ENCODE results near the gene TMC7.

Gene TMC7

DNA sequence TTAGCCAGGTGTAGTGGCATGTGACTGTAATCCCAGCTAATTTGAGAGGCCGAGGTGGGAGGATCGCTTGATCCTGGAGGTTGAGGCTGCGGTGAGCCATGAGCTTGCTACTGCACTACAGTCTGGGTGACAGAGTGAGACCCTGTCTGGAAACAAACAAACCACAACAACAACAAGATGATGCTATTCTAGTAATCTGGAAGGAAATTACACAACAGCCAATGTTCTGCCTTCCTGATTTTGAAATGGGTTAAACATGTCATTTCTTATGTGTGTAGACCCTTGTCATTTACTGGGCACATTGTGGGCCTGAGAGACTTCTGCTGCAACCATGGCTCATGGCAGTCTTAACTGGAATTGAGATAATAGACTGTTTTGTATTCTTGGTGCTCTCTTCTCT, 89.6 kb downstream of the TMC7 start:
- intact Hi-C loops (cut with DNase I; ENCODE audit: low total_unique reads): no loop called here
- TF ChIP-seq, protein P1, sequence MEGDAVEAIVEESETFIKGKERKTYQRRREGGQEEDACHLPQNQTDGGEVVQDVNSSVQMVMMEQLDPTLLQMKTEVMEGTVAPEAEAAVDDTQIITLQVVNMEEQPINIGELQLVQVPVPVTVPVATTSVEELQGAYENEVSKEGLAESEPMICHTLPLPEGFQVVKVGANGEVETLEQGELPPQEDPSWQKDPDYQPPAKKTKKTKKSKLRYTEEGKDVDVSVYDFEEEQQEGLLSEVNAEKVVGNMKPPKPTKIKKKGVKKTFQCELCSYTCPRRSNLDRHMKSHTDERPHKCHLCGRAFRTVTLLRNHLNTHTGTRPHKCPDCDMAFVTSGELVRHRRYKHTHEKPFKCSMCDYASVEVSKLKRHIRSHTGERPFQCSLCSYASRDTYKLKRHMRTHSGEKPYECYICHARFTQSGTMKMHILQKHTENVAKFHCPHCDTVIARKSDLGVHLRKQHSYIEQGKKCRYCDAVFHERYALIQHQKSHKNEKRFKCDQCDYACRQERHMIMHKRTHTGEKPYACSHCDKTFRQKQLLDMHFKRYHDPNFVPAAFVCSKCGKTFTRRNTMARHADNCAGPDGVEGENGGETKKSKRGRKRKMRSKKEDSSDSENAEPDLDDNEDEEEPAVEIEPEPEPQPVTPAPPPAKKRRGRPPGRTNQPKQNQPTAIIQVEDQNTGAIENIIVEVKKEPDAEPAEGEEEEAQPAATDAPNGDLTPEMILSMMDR (IDR thresholded peaks at IDR 0.05): no peak
- no peak overlapping the region for H3K27ac ChIP-seq

DNA sequence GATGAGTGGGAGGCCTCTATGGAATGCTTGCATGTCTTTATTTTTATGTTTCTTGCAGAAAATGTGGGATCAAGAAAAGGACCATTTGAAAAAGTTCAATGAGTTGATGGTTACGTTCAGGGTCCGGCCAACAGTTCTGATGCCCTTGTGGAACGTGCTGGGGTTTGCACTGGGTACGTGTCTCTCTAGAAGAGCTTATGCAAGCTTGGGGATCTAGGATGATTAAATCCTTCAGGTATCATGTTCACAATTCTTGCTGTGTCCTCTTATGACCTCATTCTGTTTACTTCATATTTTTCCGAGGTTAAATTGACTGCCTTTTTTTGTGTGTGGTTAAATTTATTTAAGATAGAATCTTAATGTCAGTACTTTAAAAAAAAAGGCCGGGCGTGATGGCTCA, 90.1 kb downstream of the TMC7 start:
- Histone ChIP-seq H3K36me3 (peaks cover 28 to 75% (median 58%) of the 10 kb centered on the region in 3 donors), H3K27ac (no peak overlapping the region), H3K4me1 (peaks cover 0 to 10% (median 7%) of the 10 kb centered on the region in 4 donors), H3K4me3 (no peak overlapping the region), H3K9me3 (no peaks in the 10 kb centered on the region), H3K27me3 (no peaks in the 10 kb centered on the region)
- TF ChIP-seq, protein P1 (IDR thresholded peaks at IDR 0.05): no peak
- no peak for DNase-seq
- intact Hi-C loops (cut with DNase I; ENCODE audit: low total_unique reads): no loop called here

More for the DNA sequence above, 89.6 kb downstream of the TMC7 start:
- no peak overlapping the region for H3K4me3 ChIP-seq
- H3K4me1 ChIP-seq: peaks cover 0 to 15% (median 10%) of the 10 kb centered on the region in 4 donors
- DNase-seq: no peak
- no peaks in the 10 kb centered on the region for H3K9me3 ChIP-seq
- peaks cover 23 to 70% (median 53%) of the 10 kb centered on the region in 3 donors for H3K36me3 ChIP-seq
- no peaks in the 10 kb centered on the region for H3K27me3 ChIP-seq

DNA sequence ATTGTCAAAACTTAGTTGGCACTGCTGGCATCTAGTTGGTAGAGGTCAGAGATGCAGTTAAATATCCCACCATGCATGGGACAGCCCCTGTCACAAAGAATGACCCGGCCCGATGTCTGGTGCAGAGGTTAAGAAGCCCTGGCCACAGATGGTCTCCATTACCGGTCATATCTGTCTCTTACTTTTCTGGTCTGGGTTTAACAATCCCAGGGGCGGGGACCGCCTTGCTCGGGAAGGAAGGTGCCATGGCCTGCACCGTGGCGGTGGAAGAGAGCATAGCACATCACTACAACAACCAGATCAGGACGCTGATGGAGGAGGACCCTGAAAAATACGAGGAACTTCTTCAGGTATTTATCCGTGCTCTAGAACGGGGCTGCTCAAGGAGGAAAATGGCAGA, 91.8 kb downstream of the TMC7 start:
- TF ChIP-seq, protein P1 (IDR thresholded peaks at IDR 0.05): no peak
- H3K4me1 ChIP-seq: no peaks in the 10 kb centered on the region
- peaks cover 38 to 86% (median 60%) of the 10 kb centered on the region in 3 donors for H3K36me3 ChIP-seq
- intact Hi-C loops (cut with DNase I; ENCODE audit: low total_unique reads): no loop called here
- H3K9me3 ChIP-seq: no peaks in the 10 kb centered on the region
- no peaks in the 10 kb centered on the region for H3K27me3 ChIP-seq
- H3K27ac ChIP-seq: no peak overlapping the region
- DNase-seq: no peak
- no peak overlapping the region for H3K4me3 ChIP-seq

DNA sequence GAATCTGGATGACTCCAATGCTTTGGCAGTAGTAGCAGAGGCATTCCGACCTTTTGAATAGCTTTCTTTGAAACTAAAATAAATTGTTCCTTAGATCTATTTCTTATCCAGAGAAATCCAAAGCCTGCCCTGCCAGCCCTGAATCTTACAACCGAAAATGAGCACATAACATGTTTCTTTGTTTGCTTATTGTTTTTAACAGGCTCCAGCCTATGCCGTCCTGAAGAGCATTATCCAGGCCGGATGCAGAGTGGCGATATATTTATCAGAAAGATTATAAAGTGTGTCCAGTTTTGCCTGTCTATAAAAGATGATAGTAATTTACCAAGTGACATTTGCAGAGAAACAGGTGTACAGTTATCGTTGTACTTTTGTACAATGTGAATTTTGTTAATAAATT, 94.1 kb downstream of the TMC7 start:
- TF ChIP-seq, protein P1 (IDR thresholded peaks at IDR 0.05): no peak
- Histone ChIP-seq H3K9me3 (no peaks in the 10 kb centered on the region), H3K27ac (no peak overlapping the region), H3K4me3 (no peak overlapping the region), H3K4me1 (no peaks in the 10 kb centered on the region), H3K27me3 (no peaks in the 10 kb centered on the region), H3K36me3 (peaks cover 38 to 83% (median 54%) of the 10 kb centered on the region in 3 donors)
- intact Hi-C loops (cut with DNase I; ENCODE audit: low total_unique reads): no loop called here
- no peak for DNase-seq

DNA sequence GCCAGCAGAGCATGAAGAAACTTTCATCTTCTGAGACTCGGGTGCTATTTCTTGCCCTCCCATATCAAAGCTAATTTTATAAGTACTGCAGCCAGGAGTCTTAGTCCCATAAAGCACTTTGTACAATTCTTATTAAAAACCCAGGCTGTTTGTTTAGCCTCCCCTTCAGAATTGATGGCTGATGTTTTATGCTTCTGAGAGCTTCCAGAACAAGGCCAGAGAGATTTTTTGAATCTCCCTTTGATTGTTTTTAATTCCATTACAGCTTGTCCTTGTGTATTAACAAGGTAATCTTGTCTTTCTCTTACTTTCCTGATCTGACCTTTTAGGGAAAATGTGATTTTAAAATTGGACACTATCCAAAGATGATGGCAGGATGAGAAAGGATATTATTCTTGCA, 99.9 kb downstream of the TMC7 start:
- TF ChIP-seq, protein P1 (IDR thresholded peaks at IDR 0.05): no peak
- no peak for DNase-seq
- H3K4me1 ChIP-seq: peaks cover 0 to 12% (median 8%) of the 10 kb centered on the region in 4 donors
- H3K4me3 ChIP-seq: no peak overlapping the region
- no peak overlapping the region for H3K27ac ChIP-seq
- intact Hi-C loops (cut with DNase I; ENCODE audit: low total_unique reads): no loop called here
- no peaks in the 10 kb centered on the region for H3K27me3 ChIP-seq
- no peaks in the 10 kb centered on the region for H3K9me3 ChIP-seq
- H3K36me3 ChIP-seq: peaks cover 9 to 27% (median 12%) of the 10 kb centered on the region in 3 donors

DNA sequence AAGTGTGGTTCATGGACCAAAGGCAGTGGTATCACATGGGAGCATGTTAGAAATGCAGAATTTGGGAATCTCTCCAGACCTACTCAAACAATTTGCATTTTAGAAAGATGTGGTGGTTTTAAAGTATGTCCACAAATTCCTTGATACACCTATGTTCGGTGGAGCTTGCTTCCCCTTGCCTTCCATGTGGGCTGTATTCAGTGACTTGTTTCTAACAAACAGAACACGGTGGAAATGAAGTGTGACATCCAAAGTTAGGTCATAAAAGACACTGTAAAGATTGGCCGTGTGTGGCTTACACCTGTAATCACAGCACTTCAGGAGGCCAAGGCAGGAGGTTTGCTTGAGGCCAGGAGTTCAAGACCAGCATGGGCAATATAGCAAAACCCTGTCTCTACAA, 100.4 kb downstream of the TMC7 start:
- Histone ChIP-seq H3K9me3 (no peaks in the 10 kb centered on the region), H3K4me1 (peaks cover 0 to 12% (median 8%) of the 10 kb centered on the region in 4 donors), H3K27me3 (no peaks in the 10 kb centered on the region), H3K4me3 (no peak overlapping the region), H3K27ac (no peak overlapping the region), H3K36me3 (peaks cover 5 to 22% (median 7%) of the 10 kb centered on the region in 3 donors)
- intact Hi-C loops (cut with DNase I; ENCODE audit: low total_unique reads): no loop called here
- TF ChIP-seq, protein P1 (IDR thresholded peaks at IDR 0.05): no peak
- no peak for DNase-seq

Measured in tibial artery (tissue), 4 donors.